ENCODE results near the gene ZNF423. TPM values are rescaled to one million over a fixed set of nuclear protein-coding genes. Genes with fewer than 3 reads are reported as not detected.

Gene ZNF423
- total RNA-seq, 3 donors from 2014 or later (not counting 1 experiment from before 2014, with no cell fraction given) = not detected

DNA sequence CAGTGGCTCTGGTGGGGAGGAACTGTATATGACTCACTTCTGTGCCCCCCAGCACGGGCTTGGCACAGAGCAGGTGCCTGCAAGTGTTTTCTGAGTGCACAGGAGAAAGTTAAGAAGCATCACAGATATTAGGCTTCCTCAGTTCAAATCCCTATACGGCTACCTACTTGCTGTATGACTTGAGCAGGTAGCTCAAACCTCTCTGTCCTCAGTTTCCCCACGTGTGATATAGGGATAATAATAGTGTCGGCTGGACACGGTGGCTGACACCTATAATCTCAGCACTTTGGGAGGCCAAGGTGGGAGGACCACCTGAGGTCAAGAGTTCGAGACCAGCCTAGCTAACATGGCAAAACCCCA is 386.6 kb downstream of the ZNF423 start:
- intact Hi-C loops (cut with micrococcal nuclease) = no loop called here
- peaks cover 0 to 14% of the 10 kb centered on the region in 2 donors for H3K27me3 Mint-ChIP-seq (ENCODE audit: low read depth in 2 of 2)
- Histone ChIP-seq H3K36me3 (ENCODE audit: control insufficient read depth, insufficient read depth, low read length) (no peaks in the 10 kb centered on the region), H3K27ac (ENCODE audit: low read length) (no peak overlapping the region), H3K4me3 (ENCODE audit: low read length) (no peak overlapping the region), H3K4me1 (ENCODE audit: control insufficient read depth, insufficient read depth, low read length) (peaks cover 6% of the 10 kb centered on the region), H3K27me3 (ENCODE audit: control insufficient read depth, insufficient read depth, low read length) (no peaks in the 10 kb centered on the region), H3K9me3 (ENCODE audit: control insufficient read depth, insufficient read depth, low read length) (no peaks in the 10 kb centered on the region)
- H3K9me3 Mint-ChIP-seq = no peaks in the 10 kb centered on the region
- ATAC-seq = no peak
- H3K4me1 Mint-ChIP-seq = peaks cover 4 to 6% of the 10 kb centered on the region in 2 donors
- H3K27ac Mint-ChIP-seq = no peak overlapping the region
- no peak overlapping the region for H3K4me3 Mint-ChIP-seq
- peak in 1 of 2 donors; percentile 0 for DNase-seq
- TF ChIP-seq, protein P1, sequence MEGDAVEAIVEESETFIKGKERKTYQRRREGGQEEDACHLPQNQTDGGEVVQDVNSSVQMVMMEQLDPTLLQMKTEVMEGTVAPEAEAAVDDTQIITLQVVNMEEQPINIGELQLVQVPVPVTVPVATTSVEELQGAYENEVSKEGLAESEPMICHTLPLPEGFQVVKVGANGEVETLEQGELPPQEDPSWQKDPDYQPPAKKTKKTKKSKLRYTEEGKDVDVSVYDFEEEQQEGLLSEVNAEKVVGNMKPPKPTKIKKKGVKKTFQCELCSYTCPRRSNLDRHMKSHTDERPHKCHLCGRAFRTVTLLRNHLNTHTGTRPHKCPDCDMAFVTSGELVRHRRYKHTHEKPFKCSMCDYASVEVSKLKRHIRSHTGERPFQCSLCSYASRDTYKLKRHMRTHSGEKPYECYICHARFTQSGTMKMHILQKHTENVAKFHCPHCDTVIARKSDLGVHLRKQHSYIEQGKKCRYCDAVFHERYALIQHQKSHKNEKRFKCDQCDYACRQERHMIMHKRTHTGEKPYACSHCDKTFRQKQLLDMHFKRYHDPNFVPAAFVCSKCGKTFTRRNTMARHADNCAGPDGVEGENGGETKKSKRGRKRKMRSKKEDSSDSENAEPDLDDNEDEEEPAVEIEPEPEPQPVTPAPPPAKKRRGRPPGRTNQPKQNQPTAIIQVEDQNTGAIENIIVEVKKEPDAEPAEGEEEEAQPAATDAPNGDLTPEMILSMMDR (IDR thresholded peaks at IDR 0.05) = no peak
- 85% methylated on average over 6 of the region's 6 CpGs for WGBS (ENCODE audit: insufficient coverage)
- H3K36me3 Mint-ChIP-seq = no peaks in the 10 kb centered on the region

DNA sequence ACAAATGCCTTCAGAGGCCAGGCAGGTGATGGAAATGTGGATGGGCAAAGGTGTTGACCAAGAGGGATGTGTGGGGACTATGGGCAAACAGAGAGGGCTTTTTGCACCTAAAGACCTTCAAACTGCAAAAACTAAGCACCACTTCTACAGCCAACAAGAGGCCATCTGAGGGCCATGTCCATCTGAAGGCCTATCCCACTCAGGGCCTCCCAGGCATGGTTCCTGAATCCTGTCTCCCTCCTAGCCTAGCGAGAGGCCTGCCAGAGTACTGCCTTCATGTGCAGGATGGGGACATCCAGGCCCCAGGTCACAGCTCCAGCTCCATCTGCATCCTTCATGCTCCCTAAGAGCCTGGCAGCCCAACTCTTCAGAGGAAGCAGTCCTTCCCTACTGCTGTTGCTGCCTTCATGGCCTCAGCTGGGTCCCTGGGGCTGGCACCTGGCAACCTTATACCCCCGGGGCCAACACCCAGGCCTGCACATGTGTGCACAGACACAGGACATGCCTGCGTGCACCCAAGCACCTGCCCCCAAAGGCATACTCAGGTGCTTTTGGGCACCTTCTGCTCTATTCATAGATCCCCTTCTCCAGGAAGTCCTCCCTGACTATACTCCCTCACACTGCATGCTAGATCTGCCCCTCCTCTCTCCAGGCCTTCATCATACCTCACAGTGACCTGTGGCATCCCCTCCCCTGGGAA is 387.2 kb downstream of the ZNF423 start:
- no peaks in the 10 kb centered on the region for H3K36me3 Mint-ChIP-seq
- 78% methylated on average over 3 of the region's 3 CpGs for WGBS (ENCODE audit: insufficient coverage)
- Histone ChIP-seq H3K27ac (ENCODE audit: low read length) (no peak overlapping the region), H3K27me3 (ENCODE audit: control insufficient read depth, insufficient read depth, low read length) (no peaks in the 10 kb centered on the region), H3K36me3 (ENCODE audit: control insufficient read depth, insufficient read depth, low read length) (no peaks in the 10 kb centered on the region), H3K9me3 (ENCODE audit: control insufficient read depth, insufficient read depth, low read length) (no peaks in the 10 kb centered on the region), H3K4me3 (ENCODE audit: low read length) (no peak overlapping the region), H3K4me1 (ENCODE audit: control insufficient read depth, insufficient read depth, low read length) (peaks cover 11% of the 10 kb centered on the region)
- ATAC-seq = no peak
- intact Hi-C loops (cut with micrococcal nuclease) = no loop called here
- peak in 1 of 2 donors; percentile 4 for DNase-seq
- no peak overlapping the region for H3K27ac Mint-ChIP-seq
- H3K4me3 Mint-ChIP-seq = no peak overlapping the region
- TF ChIP-seq, protein P1 (IDR thresholded peaks at IDR 0.05) = no peak
- H3K4me1 Mint-ChIP-seq = peaks cover 7 to 12% of the 10 kb centered on the region in 2 donors
- H3K27me3 Mint-ChIP-seq (ENCODE audit: low read depth in 2 of 2) = peaks cover 3 to 16% of the 10 kb centered on the region in 2 donors
- H3K9me3 Mint-ChIP-seq = no peaks in the 10 kb centered on the region

DNA sequence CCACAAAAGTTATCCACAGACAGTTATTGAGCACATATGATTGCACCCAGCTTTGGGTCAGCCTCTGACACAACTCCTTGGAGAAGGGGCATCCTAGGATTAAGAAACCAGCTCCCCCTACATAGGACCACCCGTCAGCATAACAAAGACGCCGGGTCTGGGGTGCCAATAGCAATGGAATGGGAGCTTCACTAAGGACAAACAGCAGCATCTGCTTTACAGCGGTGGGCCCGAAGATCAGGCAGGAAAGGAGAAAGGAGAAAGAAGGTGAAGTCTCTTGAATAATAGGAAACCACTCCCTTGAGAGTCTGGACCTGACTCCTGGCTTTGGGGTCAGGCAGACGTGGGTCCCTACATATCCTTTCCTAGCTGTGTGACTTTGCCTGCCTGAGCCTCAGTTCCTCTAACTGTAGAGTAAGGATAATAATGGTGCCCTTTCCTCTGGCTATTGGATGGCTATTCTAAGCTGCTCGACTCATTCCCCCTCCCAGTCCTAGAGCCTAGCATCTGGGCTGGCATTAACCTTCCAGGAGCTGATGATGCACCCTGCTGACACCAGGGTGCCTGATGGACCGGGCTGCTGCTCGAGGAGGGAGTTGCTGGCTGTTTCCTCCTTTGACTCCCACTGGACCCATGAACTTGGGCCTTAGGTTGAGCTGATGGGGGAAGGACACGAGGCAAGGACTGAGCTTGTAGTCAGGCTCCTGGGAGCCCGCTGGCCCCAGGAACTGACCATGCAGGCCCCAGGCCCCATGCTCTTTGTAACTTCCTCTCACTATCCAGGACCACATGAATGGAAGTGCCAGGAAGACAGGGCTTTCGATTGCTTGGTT is 388.2 kb downstream of the ZNF423 start:
- H3K36me3 Mint-ChIP-seq = no peaks in the 10 kb centered on the region
- TF ChIP-seq, protein P1 (IDR thresholded peaks at IDR 0.05) = no peak
- H3K4me1 Mint-ChIP-seq = peaks cover 15 to 21% of the 10 kb centered on the region in 2 donors
- H3K4me1 ChIP-seq (ENCODE audit: control insufficient read depth, insufficient read depth, low read length) = peaks cover 21% of the 10 kb centered on the region
- ATAC-seq (no peak), DNase-seq (no peak)
- WGBS (ENCODE audit: insufficient coverage) = 78% methylated on average over 12 of the region's 12 CpGs
- no peak overlapping the region for H3K27ac ChIP-seq (ENCODE audit: low read length)
- H3K27me3 Mint-ChIP-seq (ENCODE audit: low read depth in 2 of 2) = peaks cover 12 to 18% of the 10 kb centered on the region in 2 donors
- H3K27me3 ChIP-seq (ENCODE audit: control insufficient read depth, insufficient read depth, low read length) = no peaks in the 10 kb centered on the region
- H3K27ac Mint-ChIP-seq = no peak overlapping the region
- H3K36me3 ChIP-seq (ENCODE audit: control insufficient read depth, insufficient read depth, low read length) = no peaks in the 10 kb centered on the region
- intact Hi-C loops (cut with micrococcal nuclease) = no loop called here
- H3K4me3 Mint-ChIP-seq = no peak overlapping the region
- H3K9me3 Mint-ChIP-seq = no peaks in the 10 kb centered on the region
- H3K4me3 ChIP-seq (ENCODE audit: low read length) = no peak overlapping the region
- H3K9me3 ChIP-seq (ENCODE audit: control insufficient read depth, insufficient read depth, low read length) = no peaks in the 10 kb centered on the region
